ENCODE measurements around the gene TEKT3.

The TEKT3 gene

GRCh38 chr17:15309236-15309635 lies 32.2 kb downstream of the TEKT3 start:
- no peaks in the 10 kb centered on the region for H3K36me3 ChIP-seq (ENCODE audit: control insufficient read depth in 2 of 2, insufficient read depth in 1 of 2, low read length in 2 of 2)
- POLR2A ChIA-PET: no interaction called here
- no peak overlapping the region for H3K27ac ChIP-seq (ENCODE audit: extremely low read depth, low read depth, low read length)
- H3K4me1 ChIP-seq (ENCODE audit: control insufficient read depth, insufficient read depth, low read length): no peaks in the 10 kb centered on the region
- no peak for TF ChIP-seq ZNF585B (tag by site-specific recombination; IDR thresholded peaks at IDR 0.05)
- TF ChIP-seq EGR2 (tag by site-specific recombination; IDR thresholded peaks at IDR 0.05; ENCODE audit: low read depth): no peak
- TF ChIP-seq ZNF701 (tag by site-specific recombination; IDR thresholded peaks at IDR 0.05): peak; percentile 93; the same call in 1 of the 2 replicates
- TF ChIP-seq ZSCAN16 (tag by site-specific recombination; IDR thresholded peaks at IDR 0.05): no peak
- TF ChIP-seq ZNF248 (tag by site-specific recombination; IDR thresholded peaks at IDR 0.05): no peak
- no peak for TF ChIP-seq ZNF558 (tag by site-specific recombination; IDR thresholded peaks at IDR 0.05)
- no peak for TF ChIP-seq ZBTB10 (tag by site-specific recombination; IDR thresholded peaks at IDR 0.05)
- TF ChIP-seq ZNF223 (tag by site-specific recombination; IDR thresholded peaks at IDR 0.05): no peak
- CTCF ChIA-PET: no interaction called here
- no peaks in the 10 kb centered on the region for H3K9me3 ChIP-seq (ENCODE audit: control insufficient read depth, insufficient read depth, low read depth, low read length)
- H3K4me3 ChIP-seq (ENCODE audit: low read depth, low read length): no peak overlapping the region

GRCh38 chr17:15308758-15309157 lies 32.6 kb downstream of the TEKT3 start:
- H3K9me3 ChIP-seq (ENCODE audit: control insufficient read depth, insufficient read depth, low read depth, low read length): no peaks in the 10 kb centered on the region
- H3K4me1 ChIP-seq (ENCODE audit: control insufficient read depth, insufficient read depth, low read length): no peaks in the 10 kb centered on the region
- H3K4me3 ChIP-seq (ENCODE audit: low read depth, low read length): no peak overlapping the region
- POLR2A ChIA-PET: no interaction called here
- CTCF ChIA-PET: no interaction called here
- H3K36me3 ChIP-seq (ENCODE audit: control insufficient read depth in 2 of 2, insufficient read depth in 1 of 2, low read length in 2 of 2): no peaks in the 10 kb centered on the region
- no peak overlapping the region for H3K27ac ChIP-seq (ENCODE audit: extremely low read depth, low read depth, low read length)
- TF ChIP-seq ZNF571 (tag by site-specific recombination; IDR thresholded peaks at IDR 0.05) (no peak), ZNF561 (tag by site-specific recombination; IDR thresholded peaks at IDR 0.05; ENCODE audit: borderline replicate concordance) (no peak), ZNF660 (tag by site-specific recombination; IDR thresholded peaks at IDR 0.05) (no peak), BCL6B (tag by site-specific recombination; IDR thresholded peaks at IDR 0.05) (no peak), HOXA7 (CRISPR knock-in tag; IDR thresholded peaks at IDR 0.05; ENCODE audit: borderline replicate concordance) (no peak), WT1 (tag by site-specific recombination; IDR thresholded peaks at IDR 0.05) (no peak), GLIS1 (tag by site-specific recombination; IDR thresholded peaks at IDR 0.05) (no peak), ZNF529 (tag by site-specific recombination; IDR thresholded peaks at IDR 0.05; ENCODE audit: insufficient replicate concordance) (no peak), ZBTB1 (tag by site-specific recombination; IDR thresholded peaks at IDR 0.05) (no peak), ZBTB10 (tag by site-specific recombination; IDR thresholded peaks at IDR 0.05) (no peak), AEBP2 (tag by site-specific recombination; IDR thresholded peaks at IDR 0.05; ENCODE audit: borderline replicate concordance) (no peak)
